HepG2 (cell line): ENCODE results near the gene TMEM31. TPM values are rescaled to one million over a fixed set of nuclear protein-coding genes. Genes with fewer than 3 reads are reported as not detected.

Source experiments
- ATAC-seq: fragments of 200-7000 bp; cut with Tn5 transposase; 3 replicates; pipeline ENCODE4 v1.9.1; 2020; ENCODE audit warnings: mild to moderate bottlenecking, moderate library complexity
- BruUV-seq: library from RNA; stranded (reverse); fragments of 400-500 nt; replicated peaks from 2 replicates; lab custom pipeline; 2021; lab: Mats Ljungman, UMichigan
- CTCF ChIA-PET: fragments of 300-600 bp; formaldehyde crosslinking; extraction: SDS; loops from one replicate; lab custom pipeline; 2021; ENCODE audit warnings: low total read pairs, inconsistent platforms, low intra/inter-chr PET ratio; lab: Yijun Ruan, JAX
- POLR2A ChIA-PET: fragments of 350-600 bp; sonication (Branson Sonifier 250); formaldehyde crosslinking; loops from one replicate; lab custom pipeline; 2020; ENCODE audit warnings: antibody characterized with exemption, inconsistent platforms; lab: Yijun Ruan, JAX
- DNase-seq: peaks from one replicate; pipeline ENCODE4 v3.0.0-alpha.2; 2015; ENCODE audit warnings: low spot score
- FAIRE-seq: peaks from 3 replicates; lab custom pipeline; 2011; peaks lifted over from hg19 to GRCh38; lab: Jason Lieb, UNC
- H2AFZ ChIP-seq: one replicate; pipeline ENCODE4 v1.6.1; 2011; ENCODE audit warnings: low read length, inconsistent platforms
- H3K27ac ChIP-seq: fragments of 300-600 bp; 3 replicates; pipeline ENCODE4 v1.8.0; 2011; ENCODE audit warnings: mixed run types, mild to moderate bottlenecking, mixed read lengths, low read length, inconsistent platforms; ENCODE audit not compliant: insufficient read depth; ENCODE audit errors: extremely low read length
- H3K27me3 ChIP-seq, 2 experiments: fragments of 200-600 bp in 1 of 2; 2 replicates in 1 of 2; 3 replicates in 1 of 2; pipeline versions ENCODE4 v1.6.0 to v1.8.0; 2011; ENCODE audit warnings: low read length in 2 of 2, mild to moderate bottlenecking in 2 of 2, moderate library complexity in 2 of 2, inconsistent platforms in 1 of 2; ENCODE audit not compliant: insufficient read depth in 2 of 2, control insufficient read depth in 1 of 2
- H3K36me3 ChIP-seq, 2 experiments: fragments of 200-600 bp in 1 of 2; replicated peaks in 1 of 2; 2 replicates in 1 of 2; 3 replicates in 1 of 2; pipeline versions ENCODE4 v1.5.1 to v1.8.0; 2011; ENCODE audit warnings: low read length in 2 of 2, inconsistent platforms in 1 of 2; ENCODE audit not compliant: insufficient read depth in 2 of 2, control insufficient read depth in 1 of 2
- H3K4me1 ChIP-seq: 2 replicates; pipeline ENCODE4 v1.5.1; 2012; ENCODE audit warnings: low read length, inconsistent platforms; ENCODE audit not compliant: insufficient read depth
- H3K4me2 ChIP-seq: 2 replicates; pipeline ENCODE4 v1.6.0; 2011; ENCODE audit warnings: low read depth, low read length, inconsistent platforms
- H3K4me3 ChIP-seq, 3 experiments: fragments of 200-600 bp in 1 of 3; sonication (generic), shearing (Covaris generic) in 1 of 3; replicated peaks in 1 of 3; 2 replicates each; pipeline ENCODE4 v1.5.1; 2011 to 2016; ENCODE audit warnings: low read length in 3 of 3, inconsistent platforms in 2 of 3, low read depth in 2 of 3, mild to moderate bottlenecking in 2 of 3, control low read depth in 1 of 3, mixed read lengths in 1 of 3; ENCODE audit not compliant: insufficient read depth in 1 of 3
- H3K79me2 ChIP-seq: one replicate; pipeline ENCODE4 v1.6.1; 2011; ENCODE audit warnings: low read length, inconsistent platforms; ENCODE audit not compliant: insufficient read depth
- H3K9ac ChIP-seq: 2 replicates; pipeline ENCODE4 v1.6.0; 2011; ENCODE audit warnings: mild to moderate bottlenecking, low read depth, low read length, inconsistent platforms; ENCODE audit not compliant: insufficient read depth
- H3K9me3 ChIP-seq: 2 replicates; pipeline ENCODE4 v1.5.1; 2012; ENCODE audit warnings: mild to moderate bottlenecking, low read length
- H4K20me1 ChIP-seq: 2 replicates; pipeline ENCODE4 v1.6.0; 2011; ENCODE audit warnings: inconsistent platforms, mild to moderate bottlenecking, low read length, moderate library complexity; ENCODE audit not compliant: insufficient read depth
- FUBP1 ChIP-seq: sonication (generic); formaldehyde crosslinking; IDR thresholded peaks from 2 replicates; pipeline ENCODE4 v1.5.1; 2020; ENCODE audit warnings: missing genetic modification reagents, mild to moderate bottlenecking, borderline replicate concordance
- MAFF ChIP-seq: IDR thresholded peaks from 2 replicates; pipeline ENCODE4 v1.6.1; 2011; ENCODE audit warnings: low read depth, low read length, improper control_type of control experiment
- ZNF180 ChIP-seq: sonication (generic); formaldehyde crosslinking; IDR thresholded peaks from 2 replicates; pipeline ENCODE4 v1.4.0; 2020; ENCODE audit warnings: low read depth, missing genetic modification reagents, borderline replicate concordance
- ZNF224 ChIP-seq: sonication (generic); formaldehyde crosslinking; IDR thresholded peaks from 2 replicates; pipeline ENCODE4 v1.5.0; 2020; ENCODE audit warnings: mild to moderate bottlenecking, missing genetic modification reagents
- ZNF225 ChIP-seq: sonication (generic); formaldehyde crosslinking; IDR thresholded peaks from 2 replicates; pipeline ENCODE4 v1.4.0; 2020; ENCODE audit warnings: mild to moderate bottlenecking, missing genetic modification reagents
- ZNF282 ChIP-seq: fragments of 450-650 bp; IDR thresholded peaks from 2 replicates; pipeline ENCODE4 v1.6.1; 2018; ENCODE audit not compliant: partially characterized antibody
- ZNF431 ChIP-seq: sonication (generic); formaldehyde crosslinking; IDR thresholded peaks from 2 replicates; pipeline ENCODE4 v1.9.0; 2022; ENCODE audit warnings: missing genetic modification reagents, low read depth, mild to moderate bottlenecking, borderline replicate concordance
- ZNF44 ChIP-seq: sonication (generic); formaldehyde crosslinking; IDR thresholded peaks from 2 replicates; pipeline ENCODE4 v1.5.1; 2020; ENCODE audit warnings: mild to moderate bottlenecking, missing genetic modification reagents
- ZNF552 ChIP-seq: sonication (generic); formaldehyde crosslinking; IDR thresholded peaks from 2 replicates; pipeline ENCODE4 v1.9.0; 2022; ENCODE audit warnings: missing genetic modification reagents, mild to moderate bottlenecking, borderline replicate concordance
- ZNF574 ChIP-seq: sonication (generic); formaldehyde crosslinking; IDR thresholded peaks from 2 replicates; pipeline ENCODE4 v1.4.0; 2020; ENCODE audit warnings: missing genetic modification reagents
- ZNF749 ChIP-seq: sonication (generic); formaldehyde crosslinking; IDR thresholded peaks from 2 replicates; pipeline ENCODE4 v1.8.0; 2022; ENCODE audit warnings: mild to moderate bottlenecking, missing genetic modification reagents, moderate library complexity, borderline replicate concordance
- ZNF792 ChIP-seq: IDR thresholded peaks from 2 replicates; pipeline ENCODE4 v1.6.1; 2016
- WGBS: methylation state at CpG from one replicate; pipeline ENCODE4 v1.1.6; 2017; ENCODE audit warnings: low lambda C conversion rate; 5-methylcytosine and 5-hydroxymethylcytosine counted together
- in situ Hi-C: cut with HindIII; loops from 2 replicates; pipeline ENCODE4 v1.10.0; 2017; ENCODE audit warnings: low pct_unique_long_range_greater_than_20kb; ENCODE audit not compliant: extremely low pct_ligation_motif_present
- intact Hi-C: fragments of 100-400 bp; cut with micrococcal nuclease; formaldehyde crosslinking; loops from one replicate; pipeline ENCODE4 v1.10.0; 2022; ENCODE audit not compliant: unreplicated experiment
- polyA plus RNA-seq, 8 experiments: library from polyadenylated mRNA; depleted of rRNA in 3 of 8; stranded (reverse) in 7 of 8; unstranded in 1 of 8; fragments of >200 nt; fragmentation: Illumina TruSeq in 4 of 8; extraction: Trizol in 4 of 8; gene quantifications; 2 replicates each; pipeline versions ENCODE4 v1.2.1 to v1.2.3, GENCODE V29; 2011 to 2016; ENCODE audit warnings: low read depth in 4 of 8, missing spikeins in 1 of 8, mixed read lengths in 1 of 8; ENCODE audit not compliant: insufficient read depth in 1 of 8
- total RNA-seq, 5 experiments: library from RNA; depleted of rRNA; stranded (reverse); fragments of >200 nt; fragmentation: Illumina TruSeq; extraction: Trizol; gene quantifications; 2 replicates each; pipeline ENCODE4 v1.2.3, GENCODE V29; 2016; ENCODE audit warnings: low read depth in 1 of 5

Gene TMEM31
- total and polyA plus RNA-seq, 2 of the 13 experiments (the other 11 are each of a cell fraction or from before 2014, with no cell fraction given): 0.16 TPM; not detected in 1

GRCh38 chrX:103747163-103747562 is 36.5 kb downstream of the TMEM31 start (continued):
- TF ChIP-seq MAFF: no peak
- no peak for TF ChIP-seq ZNF749 (CRISPR knock-in tag)

GRCh38 chrX:103754401-103754800 is 43.7 kb downstream of the TMEM31 start:
- 0% methylated on average over 1 of the region's 4 CpGs for WGBS
- POLR2A ChIA-PET: no interaction called here

More at GRCh38 chrX:103754401-103754800, 43.7 kb downstream of the TMEM31 start:
- H2AFZ ChIP-seq: no peak overlapping the region
- TF ChIP-seq ZNF574 (CRISPR knock-in tag) (no peak), ZNF44 (CRISPR knock-in tag) (no peak), ZNF224 (CRISPR knock-in tag) (no peak), ZNF180 (CRISPR knock-in tag) (no peak), ZNF431 (CRISPR knock-in tag) (no peak), ZNF552 (CRISPR knock-in tag) (no peak), ZNF792 (CRISPR knock-in tag) (no peak), ZNF282 (no peak), FUBP1 (no peak), ZNF225 (CRISPR knock-in tag) (no peak)
- TF ChIP-seq, all 625 proteins: peak for 0
- CTCF ChIA-PET: no interaction called here
- no peaks in the 10 kb centered on the region for H3K36me3 ChIP-seq
- DNase-seq (no peak), FAIRE-seq (no peak), ATAC-seq (no peak)
- no peak overlapping the region for H3K4me3 ChIP-seq
- H3K9me3 ChIP-seq: no peaks in the 10 kb centered on the region
- H3K4me1 ChIP-seq: no peaks in the 10 kb centered on the region
- in situ Hi-C loops: no loop called here
- no peak overlapping the region for H3K27ac ChIP-seq
- H4K20me1 ChIP-seq: no peaks in the 10 kb centered on the region
- no peak overlapping the region for H3K4me2 ChIP-seq
- no TSS peak for BruUV-seq
- intact Hi-C loops: no loop called here
- H3K9ac ChIP-seq: no peak overlapping the region
- H3K27me3 ChIP-seq: peaks cover 0 to 1% of the 10 kb centered on the region in 2 experiments; a peak in 1 of 5 replicates
- no peaks in the 10 kb centered on the region for H3K79me2 ChIP-seq
